Activated CD4-positive, alpha-beta T cell treated with anti-CD3 and anti-CD28 coated beads, Interleukin-2, Interleukin-4, amounts not matched to agents 100 ng/mL and 50 ng/mL, durations not matched to agents 16 hours and 8 hours (primary cell): ENCODE measurements around the gene CC2D1A.

ENCODE experiments used
- DNase-seq: peaks from one replicate; pipeline ENCODE4 v3.0.0-alpha.2; 2020; ENCODE audit warnings: low spot score

The CC2D1A gene

GRCh38 chr19:13905634-13906520 is at the start of gene CC2D1A, which contains the start of gene BRME1:
Gene CC2D1A (plus strand): TSS chr19:13906201. CDS start chr19:13906442, 241 bp downstream.
Gene BRME1 (minus strand): TSS chr19:13906117. CDS start chr19:13904892, 1,225 bp downstream.
- peak; percentile 96 for DNase-seq

GRCh38 chr19:13856497-13856896 is 49.5 kb upstream of the CC2D1A start:
- no peak for DNase-seq

GRCh38 chr19:13859361-13859880 is 46.6 kb upstream of the CC2D1A start:
- DNase-seq: no peak

- DNase-seq: no peak
These were observed 45.2 kb upstream of the CC2D1A start for GRCh38 chr19:13860679-13861391.

GRCh38 chr19:13861392-13861713 is 44.6 kb upstream of the CC2D1A start:
- DNase-seq: no peak

- DNase-seq: peak; percentile 91
These were observed 44.1 kb upstream of the CC2D1A start for GRCh38 chr19:13861714-13862531.

GRCh38 chr19:13864046-13864666 is 41.8 kb upstream of the CC2D1A start:
- DNase-seq: no peak

- no peak for DNase-seq
These were observed 41.1 kb upstream of the CC2D1A start for GRCh38 chr19:13864667-13865570.

- DNase-seq: no peak
These were observed 40.2 kb upstream of the CC2D1A start for GRCh38 chr19:13865571-13866462.

GRCh38 chr19:13866463-13867046 is 39.4 kb upstream of the CC2D1A start:
- DNase-seq: no peak

GRCh38 chr19:13868663-13869062 is 37.3 kb upstream of the CC2D1A start:
- DNase-seq: no peak

GRCh38 chr19:13869281-13869680 is 36.7 kb upstream of the CC2D1A start:
- no peak for DNase-seq

GRCh38 chr19:13870873-13871272 is 35.1 kb upstream of the CC2D1A start:
- no peak for DNase-seq

- no peak for DNase-seq
These were observed 33.7 kb upstream of the CC2D1A start for GRCh38 chr19:13872339-13872694.

GRCh38 chr19:13872695-13873389 is 33.2 kb upstream of the CC2D1A start:
- no peak for DNase-seq

GRCh38 chr19:13873834-13874515 is 32.0 kb upstream of the CC2D1A start:
- DNase-seq: no peak

GRCh38 chr19:13875824-13876223 is 30.2 kb upstream of the CC2D1A start:
- DNase-seq: no peak

- DNase-seq: no peak
These were observed 29.2 kb upstream of the CC2D1A start, which contains the start of gene NANOS3 for GRCh38 chr19:13876834-13877233. Gene NANOS3 (plus strand): TSS chr19:13877134. CDS start chr19:13877249, 115 bp downstream.
